ENCODE data around the gene GRK3.

The GRK3 gene

GRCh38 chr22:25663654-25664053 is 99.2 kb downstream of the GRK3 start:
- no CpG with 5 or more reads among the region's 4 CpGs for WGBS (ENCODE audit: extremely low coverage, insufficient coverage, insufficient read length)
- Histone ChIP-seq H2AK5ac (ENCODE audit: low read length) (no peak overlapping the region), H2BK5ac (ENCODE audit: low read depth, low read length, poor library complexity) (no peak overlapping the region), H4K8ac (ENCODE audit: low read depth, low read length) (no peak overlapping the region), H3K14ac (ENCODE audit: low read length) (no peak overlapping the region), H3K9ac (ENCODE audit: low read length) (no peak overlapping the region), H3K18ac (ENCODE audit: low read length) (no peak overlapping the region), H3K4ac (ENCODE audit: low read depth, low read length) (no peak overlapping the region), H3K4me1 (ENCODE audit: control insufficient read depth in 1 of 2, insufficient read depth in 2 of 2, low read length in 2 of 2) (no peaks in the 10 kb centered on the region), H3K9me3 (ENCODE audit: insufficient read depth, low read depth, low read length) (no peaks in the 10 kb centered on the region), H3K27me3 (ENCODE audit: insufficient read depth, low read length) (no peaks in the 10 kb centered on the region), H2BK120ac (ENCODE audit: insufficient read depth, low read length, poor library complexity) (no peak overlapping the region), H3K79me1 (ENCODE audit: low read length) (no peaks in the 10 kb centered on the region), H3K79me2 (ENCODE audit: control insufficient read depth, insufficient read depth, low read length, poor library complexity) (no peaks in the 10 kb centered on the region), H3K23ac (ENCODE audit: low read length) (no peak overlapping the region), H3K36me3 (ENCODE audit: control insufficient read depth in 1 of 2, insufficient read depth in 2 of 2, low read length in 2 of 2) (no peaks in the 10 kb centered on the region), H3K4me2 (ENCODE audit: low read length) (no peak overlapping the region), H2BK12ac (ENCODE audit: low read length) (no peak overlapping the region), H4K91ac (ENCODE audit: low read depth, low read length) (no peak overlapping the region), H2AFZ (ENCODE audit: insufficient read depth, low read length, poor library complexity) (no peak overlapping the region), H3K4me3 (ENCODE audit: low read depth, low read length) (no peak overlapping the region), H3K27ac (ENCODE audit: low read depth, low read length) (no peak overlapping the region), H4K12ac (ENCODE audit: low read depth, low read length) (no peak overlapping the region)
- DNase-seq: no peak

GRCh38 chr22:25666308-25666707 is 101.8 kb downstream of the GRK3 start:
- no peak overlapping the region for H2AFZ ChIP-seq (ENCODE audit: insufficient read depth, low read length, poor library complexity)
- no peak overlapping the region for H3K27ac ChIP-seq (ENCODE audit: low read depth, low read length)
- no peak overlapping the region for H3K9ac ChIP-seq (ENCODE audit: low read length)
- no peak overlapping the region for H2BK12ac ChIP-seq (ENCODE audit: low read length)
- no peak overlapping the region for H4K12ac ChIP-seq (ENCODE audit: low read depth, low read length)
- no peak overlapping the region for H3K14ac ChIP-seq (ENCODE audit: low read length)
- H3K4ac ChIP-seq (ENCODE audit: low read depth, low read length): no peak overlapping the region
- no peaks in the 10 kb centered on the region for H3K79me2 ChIP-seq (ENCODE audit: control insufficient read depth, insufficient read depth, low read length, poor library complexity)
- H3K4me3 ChIP-seq (ENCODE audit: low read depth, low read length): no peak overlapping the region
- no peak overlapping the region for H3K18ac ChIP-seq (ENCODE audit: low read length)
- no peak overlapping the region for H3K4me2 ChIP-seq (ENCODE audit: low read length)
- DNase-seq: no peak
- H2AK5ac ChIP-seq (ENCODE audit: low read length): no peak overlapping the region
- no peaks in the 10 kb centered on the region for H3K4me1 ChIP-seq (ENCODE audit: control insufficient read depth in 1 of 2, insufficient read depth in 2 of 2, low read length in 2 of 2)
- WGBS (ENCODE audit: extremely low coverage, insufficient coverage, insufficient read length): no CpG with 5 or more reads among the region's 8 CpGs
- H2BK120ac ChIP-seq (ENCODE audit: insufficient read depth, low read length, poor library complexity): no peak overlapping the region
- H2BK5ac ChIP-seq (ENCODE audit: low read depth, low read length, poor library complexity): no peak overlapping the region
- no peak overlapping the region for H4K8ac ChIP-seq (ENCODE audit: low read depth, low read length)
- no peak overlapping the region for H3K23ac ChIP-seq (ENCODE audit: low read length)
- H3K27me3 ChIP-seq (ENCODE audit: insufficient read depth, low read length): no peaks in the 10 kb centered on the region
- no peaks in the 10 kb centered on the region for H3K36me3 ChIP-seq (ENCODE audit: control insufficient read depth in 1 of 2, insufficient read depth in 2 of 2, low read length in 2 of 2)
- H4K91ac ChIP-seq (ENCODE audit: low read depth, low read length): no peak overlapping the region
- no peaks in the 10 kb centered on the region for H3K9me3 ChIP-seq (ENCODE audit: insufficient read depth, low read depth, low read length)
- no peaks in the 10 kb centered on the region for H3K79me1 ChIP-seq (ENCODE audit: low read length)

- H3K79me1 ChIP-seq (ENCODE audit: low read length): no peaks in the 10 kb centered on the region
- H3K14ac ChIP-seq (ENCODE audit: low read length): no peak overlapping the region
- H2BK12ac ChIP-seq (ENCODE audit: low read length): no peak overlapping the region
- no peaks in the 10 kb centered on the region for H3K4me1 ChIP-seq (ENCODE audit: control insufficient read depth in 1 of 2, insufficient read depth in 2 of 2, low read length in 2 of 2)
- no peak overlapping the region for H3K18ac ChIP-seq (ENCODE audit: low read length)
- H3K36me3 ChIP-seq (ENCODE audit: control insufficient read depth in 1 of 2, insufficient read depth in 2 of 2, low read length in 2 of 2): no peaks in the 10 kb centered on the region
- H2AK5ac ChIP-seq (ENCODE audit: low read length): no peak overlapping the region
- H3K9ac ChIP-seq (ENCODE audit: low read length): no peak overlapping the region
- H3K4me2 ChIP-seq (ENCODE audit: low read length): no peak overlapping the region
- H2BK120ac ChIP-seq (ENCODE audit: insufficient read depth, low read length, poor library complexity): no peak overlapping the region
- no peak overlapping the region for H4K8ac ChIP-seq (ENCODE audit: low read depth, low read length)
- H4K91ac ChIP-seq (ENCODE audit: low read depth, low read length): no peak overlapping the region
- H3K4me3 ChIP-seq (ENCODE audit: low read depth, low read length): no peak overlapping the region
- no peak overlapping the region for H2BK5ac ChIP-seq (ENCODE audit: low read depth, low read length, poor library complexity)
- DNase-seq: no peak
- no CpG with 5 or more reads among the region's 2 CpGs for WGBS (ENCODE audit: extremely low coverage, insufficient coverage, insufficient read length)
- H3K27me3 ChIP-seq (ENCODE audit: insufficient read depth, low read length): no peaks in the 10 kb centered on the region
- no peaks in the 10 kb centered on the region for H3K9me3 ChIP-seq (ENCODE audit: insufficient read depth, low read depth, low read length)
- H3K23ac ChIP-seq (ENCODE audit: low read length): no peak overlapping the region
- no peak overlapping the region for H4K12ac ChIP-seq (ENCODE audit: low read depth, low read length)
- H3K27ac ChIP-seq (ENCODE audit: low read depth, low read length): no peak overlapping the region
- H3K79me2 ChIP-seq (ENCODE audit: control insufficient read depth, insufficient read depth, low read length, poor library complexity): no peaks in the 10 kb centered on the region
- no peak overlapping the region for H2AFZ ChIP-seq (ENCODE audit: insufficient read depth, low read length, poor library complexity)
- no peak overlapping the region for H3K4ac ChIP-seq (ENCODE audit: low read depth, low read length)
Measured at GRCh38 chr22:25668437-25668836, 104.0 kb downstream of the GRK3 start.

GRCh38 chr22:25669253-25670069 is 105.0 kb downstream of the GRK3 start:
- H4K8ac ChIP-seq (ENCODE audit: low read depth, low read length): no peak overlapping the region
- H3K79me1 ChIP-seq (ENCODE audit: low read length): no peaks in the 10 kb centered on the region
- no peak overlapping the region for H2BK120ac ChIP-seq (ENCODE audit: insufficient read depth, low read length, poor library complexity)
- no peak for DNase-seq
- no peak overlapping the region for H3K18ac ChIP-seq (ENCODE audit: low read length)
- H3K9me3 ChIP-seq (ENCODE audit: insufficient read depth, low read depth, low read length): no peaks in the 10 kb centered on the region
- no peak overlapping the region for H2AK5ac ChIP-seq (ENCODE audit: low read length)
- no peak overlapping the region for H2AFZ ChIP-seq (ENCODE audit: insufficient read depth, low read length, poor library complexity)
- no peak overlapping the region for H3K9ac ChIP-seq (ENCODE audit: low read length)
- no peaks in the 10 kb centered on the region for H3K27me3 ChIP-seq (ENCODE audit: insufficient read depth, low read length)
- no peaks in the 10 kb centered on the region for H3K4me1 ChIP-seq (ENCODE audit: control insufficient read depth in 1 of 2, insufficient read depth in 2 of 2, low read length in 2 of 2)
- no peaks in the 10 kb centered on the region for H3K36me3 ChIP-seq (ENCODE audit: control insufficient read depth in 1 of 2, insufficient read depth in 2 of 2, low read length in 2 of 2)
- no peak overlapping the region for H3K27ac ChIP-seq (ENCODE audit: low read depth, low read length)
- H2BK12ac ChIP-seq (ENCODE audit: low read length): no peak overlapping the region
- no peak overlapping the region for H3K14ac ChIP-seq (ENCODE audit: low read length)
- no peaks in the 10 kb centered on the region for H3K79me2 ChIP-seq (ENCODE audit: control insufficient read depth, insufficient read depth, low read length, poor library complexity)
- WGBS (ENCODE audit: extremely low coverage, insufficient coverage, insufficient read length): no CpG with 5 or more reads among the region's 5 CpGs
- H4K12ac ChIP-seq (ENCODE audit: low read depth, low read length): no peak overlapping the region
- H3K4me3 ChIP-seq (ENCODE audit: low read depth, low read length): no peak overlapping the region
- no peak overlapping the region for H2BK5ac ChIP-seq (ENCODE audit: low read depth, low read length, poor library complexity)
- H4K91ac ChIP-seq (ENCODE audit: low read depth, low read length): no peak overlapping the region
- no peak overlapping the region for H3K23ac ChIP-seq (ENCODE audit: low read length)
- no peak overlapping the region for H3K4me2 ChIP-seq (ENCODE audit: low read length)
- H3K4ac ChIP-seq (ENCODE audit: low read depth, low read length): no peak overlapping the region

Measured in trophoblast cell (in vitro differentiated cells and primary cell).